GM12878 (cell line): Measurements from ENCODE around the gene GGN. TPM values are rescaled to one million over a fixed set of nuclear protein-coding genes. Genes with fewer than 3 reads are reported as not detected.

Experiments used
- ATAC-seq: fragments of 200-7000 bp; cut with Tn5 transposase; 3 replicates; pipeline ENCODE4 v1.9.1; 2020; ENCODE audit warnings: mild to moderate bottlenecking, moderate library complexity
- BruUV-seq: library from RNA; stranded (reverse); fragments of 400-500 nt; replicated peaks from 2 replicates; lab custom pipeline; 2021; lab: Mats Ljungman, UMichigan
- CTCF ChIA-PET: fragments of 300-600 bp; sonication (Branson Sonifier 250); formaldehyde crosslinking; extraction: SDS; loops from one replicate; lab custom pipeline; 2021; ENCODE audit warnings: inconsistent platforms; lab: Yijun Ruan, JAX
- POLR2A ChIA-PET: fragments of 350-600 bp; formaldehyde crosslinking; extraction: SDS; loops from one replicate; lab custom pipeline; 2021; ENCODE audit warnings: inconsistent platforms; lab: Charles Lee
- RAD21 ChIA-PET: fragments of 300-600 bp; sonication (Branson Sonifier 250); formaldehyde crosslinking; loops from one replicate; lab custom pipeline; 2023; ENCODE audit warnings: antibody characterized with exemption; ENCODE audit not compliant: unreplicated experiment; lab: Charles Lee
- SMC1A ChIA-PET: fragments of 300-600 bp; sonication (Branson Sonifier 250); formaldehyde crosslinking; loops from one replicate; lab custom pipeline; 2023; ENCODE audit not compliant: unreplicated experiment, uncharacterized antibody; lab: Charles Lee
- DNase-seq: peaks from one replicate; pipeline ENCODE4 v3.0.0-alpha.2; 2011; ENCODE audit warnings: low read depth, low spot score
- FAIRE-seq: peaks from 3 replicates; lab custom pipeline; 2011; peaks lifted over from hg19 to GRCh38; lab: Jason Lieb, UNC
- H2AFZ ChIP-seq: 2 replicates; pipeline ENCODE4 v1.6.0; 2011; ENCODE audit warnings: low read depth, low read length, control low read depth; ENCODE audit not compliant: control insufficient read depth
- H3K27ac ChIP-seq: 2 replicates; pipeline ENCODE4 v1.5.1; 2011; ENCODE audit warnings: control low read depth; ENCODE audit not compliant: control insufficient read depth, insufficient read depth
- H3K27me3 ChIP-seq, 2 experiments: replicated peaks in 1 of 2; 2 replicates each; pipeline versions ENCODE4 v1.6.0 to v1.6.1; 2011; ENCODE audit warnings: low read length in 1 of 2; ENCODE audit not compliant: control insufficient read depth in 2 of 2, insufficient read depth in 2 of 2
- H3K36me3 ChIP-seq, 2 experiments: 2 replicates each; pipeline ENCODE4 v1.5.1; 2011; ENCODE audit warnings: low read length in 1 of 2; ENCODE audit not compliant: control insufficient read depth in 2 of 2, insufficient read depth in 2 of 2
- H3K4me1 ChIP-seq: 2 replicates; pipeline ENCODE4 v1.6.1; 2011; ENCODE audit warnings: mild to moderate bottlenecking, low read length, moderate library complexity, mixed read lengths; ENCODE audit not compliant: control insufficient read depth, insufficient read depth
- H3K4me2 ChIP-seq: 2 replicates; pipeline ENCODE4 v1.6.0; 2011; ENCODE audit warnings: control low read depth; ENCODE audit not compliant: control insufficient read depth, insufficient read depth
- H3K4me3 ChIP-seq: fragments of 200-600 bp; sonication (generic); 2 replicates; pipeline ENCODE4 v1.5.1; 2016
- H3K79me2 ChIP-seq: 2 replicates; pipeline ENCODE4 v1.6.0; 2011; ENCODE audit warnings: low read length; ENCODE audit not compliant: control insufficient read depth, insufficient read depth
- H3K9ac ChIP-seq: 2 replicates; pipeline ENCODE4 v1.8.0; 2011; ENCODE audit warnings: low read length, control low read depth, mixed read lengths; ENCODE audit not compliant: control insufficient read depth, insufficient read depth
- H3K9me3 ChIP-seq: replicated peaks from 3 replicates; pipeline ENCODE4 v1.5.1; 2011; ENCODE audit warnings: mild to moderate bottlenecking, low read length; ENCODE audit not compliant: control insufficient read depth, insufficient read depth
- H4K20me1 ChIP-seq: 2 replicates; pipeline ENCODE4 v1.6.0; 2011; ENCODE audit not compliant: control insufficient read depth, insufficient read depth
- BCL3 ChIP-seq: IDR thresholded peaks from 2 replicates; pipeline ENCODE4 v1.6.1; 2011; ENCODE audit warnings: borderline replicate concordance, low read depth, mild to moderate bottlenecking, moderate library complexity, low read length; ENCODE audit not compliant: insufficient read depth, poor library complexity, severe bottlenecking
- CHD1 ChIP-seq: IDR thresholded peaks from 2 replicates; pipeline ENCODE4 v1.6.1; 2012; ENCODE audit warnings: low read depth, low read length, improper control_type of control experiment
- IRF5 ChIP-seq: fragments of 450-650 bp; IDR thresholded peaks from 2 replicates; pipeline ENCODE4 v1.6.1; 2017; ENCODE audit warnings: borderline replicate concordance
- KAT2A ChIP-seq: conservative IDR thresholded peaks from 2 replicates; pipeline ENCODE4 v1.6.1; 2011; ENCODE audit warnings: low read depth, low read length; ENCODE audit not compliant: control insufficient read depth
- MEF2A ChIP-seq: IDR thresholded peaks from 2 replicates; pipeline ENCODE4 v1.6.1; 2011; ENCODE audit warnings: low read depth, mild to moderate bottlenecking, low read length, moderate library complexity; ENCODE audit not compliant: insufficient read depth
- NBN ChIP-seq: fragments of 450-650 bp; IDR thresholded peaks from 2 replicates; pipeline ENCODE4 v1.6.1; 2016
- NFXL1 ChIP-seq: fragments of 450-650 bp; IDR thresholded peaks from 2 replicates; pipeline ENCODE4 v1.6.1; 2017; ENCODE audit warnings: antibody characterized with exemption, mild to moderate bottlenecking, borderline replicate concordance
- SMAD5 ChIP-seq: IDR thresholded peaks from 2 replicates; pipeline ENCODE4 v1.6.1; 2016; ENCODE audit warnings: antibody characterized with exemption, low read depth
- SREBF2 ChIP-seq: IDR thresholded peaks from 2 replicates; pipeline ENCODE4 v1.6.1; 2012; ENCODE audit warnings: mild to moderate bottlenecking, low read length
- SUZ12 ChIP-seq: fragments of 200-600 bp; sonication (generic); IDR thresholded peaks from one replicate; pipeline ENCODE4 v1.6.1; 2018; ENCODE audit warnings: antibody characterized with exemption, mild to moderate bottlenecking; ENCODE audit not compliant: unreplicated experiment
- TBL1XR1 ChIP-seq: IDR thresholded peaks from 2 replicates; pipeline ENCODE4 v1.6.1; 2012; ENCODE audit warnings: low read depth, low read length, improper control_type of control experiment
- ZNF622 ChIP-seq: fragments of 450-650 bp; IDR thresholded peaks from 2 replicates; pipeline ENCODE4 v1.6.1; 2017; ENCODE audit warnings: mild to moderate bottlenecking, inconsistent platforms
- WGBS: methylation state at CpG from one replicate; pipeline ENCODE4 v1.1.6; 2016; ENCODE audit warnings: low lambda C conversion rate; ENCODE audit not compliant: insufficient replicate concordance, insufficient coverage; ENCODE audit errors: missing lambda C conversion rate; 5-methylcytosine and 5-hydroxymethylcytosine counted together
- in situ Hi-C: fragments of 300-500 bp; cut with MboI; formaldehyde crosslinking; loops from 9 replicates; pipeline ENCODE4 v1.14.3; 2018; ENCODE audit warnings: mixed read lengths
- intact Hi-C: fragments of 100-400 bp; cut with micrococcal nuclease; formaldehyde crosslinking; loops from one replicate; pipeline ENCODE4 v1.14.2; 2022; ENCODE audit not compliant: unreplicated experiment
- polyA plus RNA-seq, 11 experiments: library from polyadenylated mRNA; depleted of rRNA in 4 of 11; unstranded in 6 of 11; stranded (reverse) in 5 of 11; fragments of >200 nt; fragmentation: Nextera tagmentation in 4 of 11; fragmentation: Illumina TruSeq in 1 of 11; extraction: Ambion mirVana in 4 of 11; extraction: Trizol in 1 of 11; gene quantifications; 1 replicate in 1 of 11; 2 replicates in 10 of 11; pipeline versions ENCODE4 v1.2.1 to v1.2.3, GENCODE V29; 2011 to 2016; ENCODE audit warnings: inconsistent platforms in 2 of 11, missing spikeins in 2 of 11, low read depth in 1 of 11
- total RNA-seq, 4 experiments: library from RNA; depleted of rRNA in 3 of 4; stranded (reverse); fragments of >200 nt in 3 of 4; fragmentation: Illumina TruSeq in 1 of 4; extraction: Trizol in 1 of 4; gene quantifications; 2 replicates each; pipeline versions ENCODE4 v1.2.1 to v1.2.3, GENCODE V29; 2013 to 2021
- TF ChIP-seq, protein P1 (sequence below): fragments of 450-650 bp; IDR thresholded peaks from 2 replicates; pipeline ENCODE4 v1.6.1; 2018; ENCODE audit warnings: borderline replicate concordance, mild to moderate bottlenecking; ENCODE audit not compliant: partially characterized antibody
- TF ChIP-seq, protein P2 (sequence below): fragments of 450-650 bp; IDR thresholded peaks from 2 replicates; pipeline ENCODE4 v1.6.1; 2017; ENCODE audit warnings: mild to moderate bottlenecking, moderate library complexity
- TF ChIP-seq, protein P3 (sequence below): IDR thresholded peaks from 2 replicates; pipeline ENCODE4 v1.6.1; 2011; ENCODE audit warnings: borderline replicate concordance, low read depth, mild to moderate bottlenecking, moderate library complexity, mixed read lengths, low read length; ENCODE audit not compliant: insufficient read depth; ENCODE audit errors: extremely low read length

GGN gene
- total and polyA plus RNA-seq, 10 of the 15 experiments (the other 5 are each of a cell fraction or from before 2014, with no cell fraction given): not detected

DNA sequence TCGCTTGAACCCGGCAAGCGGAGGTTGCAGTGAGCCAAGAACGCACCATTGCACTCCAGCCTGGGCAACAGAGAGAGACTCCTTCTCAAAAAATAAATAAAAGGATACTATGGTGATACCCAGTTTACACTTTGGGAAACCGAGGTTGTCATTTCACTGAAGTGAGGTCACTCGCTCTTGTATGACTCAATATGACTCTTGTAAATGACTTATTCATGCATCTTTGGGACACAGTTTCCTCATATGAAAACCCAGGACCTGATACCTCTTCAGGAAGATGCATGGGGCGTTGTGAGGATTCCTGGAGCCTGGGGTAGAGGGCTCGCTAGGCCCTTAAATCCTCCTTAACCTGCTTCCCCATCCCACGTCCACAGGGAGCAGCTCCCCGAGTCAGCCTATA is 9.0 kb downstream of the GGN start:
- intact Hi-C loops: no loop called here
- TF ChIP-seq, protein P1, sequence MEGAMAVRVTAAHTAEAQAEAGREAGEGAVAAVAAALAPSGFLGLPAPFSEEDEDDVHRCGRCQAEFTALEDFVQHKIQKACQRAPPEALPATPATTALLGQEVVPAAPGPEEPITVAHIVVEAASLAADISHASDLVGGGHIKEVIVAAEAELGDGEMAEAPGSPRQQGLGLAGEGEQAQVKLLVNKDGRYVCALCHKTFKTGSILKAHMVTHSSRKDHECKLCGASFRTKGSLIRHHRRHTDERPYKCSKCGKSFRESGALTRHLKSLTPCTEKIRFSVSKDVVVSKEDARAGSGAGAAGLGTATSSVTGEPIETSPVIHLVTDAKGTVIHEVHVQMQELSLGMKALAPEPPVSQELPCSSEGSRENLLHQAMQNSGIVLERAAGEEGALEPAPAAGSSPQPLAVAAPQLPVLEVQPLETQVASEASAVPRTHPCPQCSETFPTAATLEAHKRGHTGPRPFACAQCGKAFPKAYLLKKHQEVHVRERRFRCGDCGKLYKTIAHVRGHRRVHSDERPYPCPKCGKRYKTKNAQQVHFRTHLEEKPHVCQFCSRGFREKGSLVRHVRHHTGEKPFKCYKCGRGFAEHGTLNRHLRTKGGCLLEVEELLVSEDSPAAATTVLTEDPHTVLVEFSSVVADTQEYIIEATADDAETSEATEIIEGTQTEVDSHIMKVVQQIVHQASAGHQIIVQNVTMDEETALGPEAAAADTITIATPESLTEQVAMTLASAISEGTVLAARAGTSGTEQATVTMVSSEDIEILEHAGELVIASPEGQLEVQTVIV: no peak
- no peak for TF ChIP-seq MEF2A
- TF ChIP-seq, protein P2, sequence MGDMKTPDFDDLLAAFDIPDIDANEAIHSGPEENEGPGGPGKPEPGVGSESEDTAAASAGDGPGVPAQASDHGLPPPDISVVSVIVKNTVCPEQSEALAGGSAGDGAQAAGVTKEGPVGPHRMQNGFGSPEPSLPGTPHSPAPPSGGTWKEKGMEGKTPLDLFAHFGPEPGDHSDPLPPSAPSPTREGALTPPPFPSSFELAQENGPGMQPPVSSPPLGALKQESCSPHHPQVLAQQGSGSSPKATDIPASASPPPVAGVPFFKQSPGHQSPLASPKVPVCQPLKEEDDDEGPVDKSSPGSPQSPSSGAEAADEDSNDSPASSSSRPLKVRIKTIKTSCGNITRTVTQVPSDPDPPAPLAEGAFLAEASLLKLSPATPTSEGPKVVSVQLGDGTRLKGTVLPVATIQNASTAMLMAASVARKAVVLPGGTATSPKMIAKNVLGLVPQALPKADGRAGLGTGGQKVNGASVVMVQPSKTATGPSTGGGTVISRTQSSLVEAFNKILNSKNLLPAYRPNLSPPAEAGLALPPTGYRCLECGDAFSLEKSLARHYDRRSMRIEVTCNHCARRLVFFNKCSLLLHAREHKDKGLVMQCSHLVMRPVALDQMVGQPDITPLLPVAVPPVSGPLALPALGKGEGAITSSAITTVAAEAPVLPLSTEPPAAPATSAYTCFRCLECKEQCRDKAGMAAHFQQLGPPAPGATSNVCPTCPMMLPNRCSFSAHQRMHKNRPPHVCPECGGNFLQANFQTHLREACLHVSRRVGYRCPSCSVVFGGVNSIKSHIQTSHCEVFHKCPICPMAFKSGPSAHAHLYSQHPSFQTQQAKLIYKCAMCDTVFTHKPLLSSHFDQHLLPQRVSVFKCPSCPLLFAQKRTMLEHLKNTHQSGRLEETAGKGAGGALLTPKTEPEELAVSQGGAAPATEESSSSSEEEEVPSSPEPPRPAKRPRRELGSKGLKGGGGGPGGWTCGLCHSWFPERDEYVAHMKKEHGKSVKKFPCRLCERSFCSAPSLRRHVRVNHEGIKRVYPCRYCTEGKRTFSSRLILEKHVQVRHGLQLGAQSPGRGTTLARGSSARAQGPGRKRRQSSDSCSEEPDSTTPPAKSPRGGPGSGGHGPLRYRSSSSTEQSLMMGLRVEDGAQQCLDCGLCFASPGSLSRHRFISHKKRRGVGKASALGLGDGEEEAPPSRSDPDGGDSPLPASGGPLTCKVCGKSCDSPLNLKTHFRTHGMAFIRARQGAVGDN: no peak
- TF ChIP-seq IRF5: no peak
- no peak for TF ChIP-seq CHD1
- no peak for TF ChIP-seq NBN
- no peak for TF ChIP-seq SREBF2
- TF ChIP-seq, protein P3, sequence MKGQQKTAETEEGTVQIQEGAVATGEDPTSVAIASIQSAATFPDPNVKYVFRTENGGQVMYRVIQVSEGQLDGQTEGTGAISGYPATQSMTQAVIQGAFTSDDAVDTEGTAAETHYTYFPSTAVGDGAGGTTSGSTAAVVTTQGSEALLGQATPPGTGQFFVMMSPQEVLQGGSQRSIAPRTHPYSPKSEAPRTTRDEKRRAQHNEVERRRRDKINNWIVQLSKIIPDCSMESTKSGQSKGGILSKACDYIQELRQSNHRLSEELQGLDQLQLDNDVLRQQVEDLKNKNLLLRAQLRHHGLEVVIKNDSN: no peak
- no peak for TF ChIP-seq ZNF622
- TF ChIP-seq KAT2A: no peak
- TF ChIP-seq BCL3: no peak
- no peak for TF ChIP-seq NFXL1
- no peak for TF ChIP-seq SUZ12
- no peak for TF ChIP-seq SMAD5
- no peak for TF ChIP-seq TBL1XR1

More for the DNA sequence above, 9.0 kb downstream of the GGN start:
- in situ Hi-C loops: no loop called here
- H3K9ac ChIP-seq: no peak overlapping the region
- 0 out of 2 replicates have a peak, but pooled peaks cover 2% of the 10 kb centered on the region for H4K20me1 ChIP-seq
- SMC1A ChIA-PET: no interaction called here
- no peak for DNase-seq
- CTCF ChIA-PET: no interaction called here
- no peak for FAIRE-seq
- H3K4me3 ChIP-seq: no peak overlapping the region
- WGBS: 89% methylated on average over 10 of the region's 10 CpGs
- RAD21 ChIA-PET: no interaction called here
- BruUV-seq: no TSS peak
- H3K9me3 ChIP-seq: no peaks in the 10 kb centered on the region
- no peak overlapping the region for H3K4me2 ChIP-seq
- no peak for ATAC-seq
- peaks cover 28% of the 10 kb centered on the region for H3K79me2 ChIP-seq
- H3K36me3 ChIP-seq: peaks cover 15 to 28% of the 10 kb centered on the region in 2 experiments; a peak in 3 of 4 replicates
- peaks cover 14% of the 10 kb centered on the region for H3K4me1 ChIP-seq
- H3K27me3 ChIP-seq: no peaks in the 10 kb centered on the region
- no peak overlapping the region for H3K27ac ChIP-seq
- POLR2A ChIA-PET: no interaction called here
- H2AFZ ChIP-seq: no peak overlapping the region
